Liver (tissue), 3 donors: Measurements from ENCODE around the gene EXT2.

ENCODE experiments used
- EGR1 ChIP-seq, 2 donors: IDR thresholded peaks; 2 replicates each; pipeline ENCODE4 v1.6.1; 2016 to 2018; ENCODE audit warnings: antibody characterized with exemption in 2 of 2, low read depth in 2 of 2
- FOXA1 ChIP-seq: IDR thresholded peaks from 2 replicates; pipeline ENCODE4 v1.6.1; 2016; ENCODE audit warnings: antibody characterized with exemption
- HNF4A ChIP-seq, 2 donors: conservative IDR thresholded peaks; 2 replicates each; pipeline ENCODE4 v1.6.1; 2016; ENCODE audit warnings: antibody characterized with exemption in 2 of 2, mild to moderate bottlenecking in 2 of 2
- HNF4G ChIP-seq: IDR thresholded peaks from 2 replicates; pipeline ENCODE4 v1.6.1; 2016; ENCODE audit warnings: antibody characterized with exemption
- RAD21 ChIP-seq, 2 donors: IDR thresholded peaks; 2 replicates each; pipeline ENCODE4 v1.6.1; 2016; ENCODE audit warnings: antibody characterized with exemption in 2 of 2, mild to moderate bottlenecking in 2 of 2
- REST ChIP-seq: IDR thresholded peaks from 2 replicates; pipeline ENCODE4 v1.6.1; 2016; ENCODE audit warnings: antibody characterized with exemption, mild to moderate bottlenecking
- RXRA ChIP-seq, 2 donors: IDR thresholded peaks; 2 replicates each; pipeline ENCODE4 v1.6.1; 2017 to 2018; ENCODE audit warnings: antibody characterized with exemption in 2 of 2, mild to moderate bottlenecking in 1 of 2
- SP1 ChIP-seq: IDR thresholded peaks from 2 replicates; pipeline ENCODE4 v1.6.1; 2018; ENCODE audit warnings: antibody characterized with exemption, mild to moderate bottlenecking
- TAF1 ChIP-seq: conservative IDR thresholded peaks from 2 replicates; pipeline ENCODE4 v1.6.1; 2016; ENCODE audit warnings: antibody characterized with exemption, mild to moderate bottlenecking
- YY1 ChIP-seq: IDR thresholded peaks from 2 replicates; pipeline ENCODE4 v1.6.1; 2016; ENCODE audit warnings: antibody characterized with exemption, mild to moderate bottlenecking
- TF ChIP-seq, protein P1 (sequence below): fragments of 150-350 bp; IDR thresholded peaks from 2 replicates; pipeline ENCODE4 v1.5.1; 2017; ENCODE audit warnings: improper control_type of control experiment, low read depth, low read length; ENCODE audit not compliant: missing input control
- TF ChIP-seq, protein P2 (sequence below): IDR thresholded peaks from 2 replicates; pipeline ENCODE4 v1.6.1; 2016; ENCODE audit warnings: antibody characterized with exemption
- TF ChIP-seq, protein P3 (sequence below): IDR thresholded peaks from 2 replicates; pipeline ENCODE4 v1.6.1; 2016; ENCODE audit warnings: antibody characterized with exemption
- donor health status: healthy.
- donor health status: healthy.

- TF ChIP-seq, protein P1, sequence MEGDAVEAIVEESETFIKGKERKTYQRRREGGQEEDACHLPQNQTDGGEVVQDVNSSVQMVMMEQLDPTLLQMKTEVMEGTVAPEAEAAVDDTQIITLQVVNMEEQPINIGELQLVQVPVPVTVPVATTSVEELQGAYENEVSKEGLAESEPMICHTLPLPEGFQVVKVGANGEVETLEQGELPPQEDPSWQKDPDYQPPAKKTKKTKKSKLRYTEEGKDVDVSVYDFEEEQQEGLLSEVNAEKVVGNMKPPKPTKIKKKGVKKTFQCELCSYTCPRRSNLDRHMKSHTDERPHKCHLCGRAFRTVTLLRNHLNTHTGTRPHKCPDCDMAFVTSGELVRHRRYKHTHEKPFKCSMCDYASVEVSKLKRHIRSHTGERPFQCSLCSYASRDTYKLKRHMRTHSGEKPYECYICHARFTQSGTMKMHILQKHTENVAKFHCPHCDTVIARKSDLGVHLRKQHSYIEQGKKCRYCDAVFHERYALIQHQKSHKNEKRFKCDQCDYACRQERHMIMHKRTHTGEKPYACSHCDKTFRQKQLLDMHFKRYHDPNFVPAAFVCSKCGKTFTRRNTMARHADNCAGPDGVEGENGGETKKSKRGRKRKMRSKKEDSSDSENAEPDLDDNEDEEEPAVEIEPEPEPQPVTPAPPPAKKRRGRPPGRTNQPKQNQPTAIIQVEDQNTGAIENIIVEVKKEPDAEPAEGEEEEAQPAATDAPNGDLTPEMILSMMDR: no peak
- no peak for TF ChIP-seq REST
- TF ChIP-seq YY1: no peak
- no peak for TF ChIP-seq TAF1
- TF ChIP-seq RAD21 (IDR thresholded peaks at IDR 0.05): no peak
- TF ChIP-seq, protein P2, sequence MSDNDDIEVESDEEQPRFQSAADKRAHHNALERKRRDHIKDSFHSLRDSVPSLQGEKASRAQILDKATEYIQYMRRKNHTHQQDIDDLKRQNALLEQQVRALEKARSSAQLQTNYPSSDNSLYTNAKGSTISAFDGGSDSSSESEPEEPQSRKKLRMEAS: no peak
- no peak for TF ChIP-seq FOXA1
- TF ChIP-seq, protein P3, sequence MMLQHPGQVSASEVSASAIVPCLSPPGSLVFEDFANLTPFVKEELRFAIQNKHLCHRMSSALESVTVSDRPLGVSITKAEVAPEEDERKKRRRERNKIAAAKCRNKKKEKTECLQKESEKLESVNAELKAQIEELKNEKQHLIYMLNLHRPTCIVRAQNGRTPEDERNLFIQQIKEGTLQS: no peak
- TF ChIP-seq HNF4G: no peak
- TF ChIP-seq EGR1 (IDR thresholded peaks at IDR 0.05; ENCODE audit: low read depth in 2 of 2): no peak
- TF ChIP-seq SP1: no peak
- no peak for TF ChIP-seq RXRA (IDR thresholded peaks at IDR 0.05)
- no peak for TF ChIP-seq HNF4A (conservative IDR thresholded peaks at IDR 0.05)
Measured at GRCh38 chr11:44046182-44046581, 49.3 kb upstream of the EXT2 start.
